ENCODE data around the gene MAN1B1. TPM values are rescaled to one million over a fixed set of nuclear protein-coding genes. Genes with fewer than 3 reads are reported as not detected.
"Not testable (repeated sequence)": the region's sequence is repeated elsewhere in the genome, so short reads cannot be mapped to it uniquely, and the experiment has no call there.

The MAN1B1 gene
- total RNA-seq, 1 experiment from 2014 or later = 39.2 TPM

GRCh38 chr9:137110147-137110910 is 23.5 kb downstream of the MAN1B1 start:
- DNase-seq (ENCODE audit: low read depth) = no peak

- no peak for DNase-seq (ENCODE audit: low read depth)
Observed at GRCh38 chr9:137110911-137111787, 24.4 kb downstream of the MAN1B1 start.

GRCh38 chr9:137111788-137112563 is 25.2 kb downstream of the MAN1B1 start:
- DNase-seq (ENCODE audit: low read depth) = no peak

GRCh38 chr9:137112564-137113384 is 26.0 kb downstream of the MAN1B1 start:
- DNase-seq (ENCODE audit: low read depth) = no peak

GRCh38 chr9:137113385-137114159 is 26.8 kb downstream of the MAN1B1 start:
- DNase-seq (ENCODE audit: low read depth) = no peak

- DNase-seq (ENCODE audit: low read depth) = no peak
Observed at GRCh38 chr9:137114220-137114612, 27.4 kb downstream of the MAN1B1 start.

GRCh38 chr9:137114613-137115393 is 28.0 kb downstream of the MAN1B1 start, which contains the start of gene DPP7:
Gene DPP7, minus strand, starts transcription at chr9:137114733. Its CDS starts 20 bp downstream, at chr9:137114713.
- peak; percentile 51 for DNase-seq (ENCODE audit: low read depth)

- DNase-seq (ENCODE audit: low read depth) = no peak
Observed at GRCh38 chr9:137115394-137116026, 28.7 kb downstream of the MAN1B1 start.

- DNase-seq (ENCODE audit: low read depth) = no peak
Observed at GRCh38 chr9:137116027-137116507, 29.3 kb downstream of the MAN1B1 start.

GRCh38 chr9:137116728-137117127 is 29.9 kb downstream of the MAN1B1 start:
- no peak for DNase-seq (ENCODE audit: low read depth)

- DNase-seq (ENCODE audit: low read depth) = no peak
Observed at GRCh38 chr9:137117269-137117731, 30.5 kb downstream of the MAN1B1 start.

GRCh38 chr9:137118092-137118603 is 31.4 kb downstream of the MAN1B1 start:
- DNase-seq (ENCODE audit: low read depth) = not testable (repeated sequence)

GRCh38 chr9:137121927-137122795 is 35.4 kb downstream of the MAN1B1 start:
- not testable (repeated sequence) for DNase-seq (ENCODE audit: low read depth)

- DNase-seq (ENCODE audit: low read depth) = not testable (repeated sequence)
Observed at GRCh38 chr9:137122796-137123467, 36.1 kb downstream of the MAN1B1 start.

GRCh38 chr9:137123468-137123837 is 36.7 kb downstream of the MAN1B1 start:
- DNase-seq (ENCODE audit: low read depth) = no peak

- DNase-seq (ENCODE audit: low read depth) = not testable (repeated sequence)
Observed at GRCh38 chr9:137123952-137124462, 37.2 kb downstream of the MAN1B1 start.

GRCh38 chr9:137126786-137127185 is 40.0 kb downstream of the MAN1B1 start:
- DNase-seq (ENCODE audit: low read depth) = no peak
